IMR-90 (cell line): Measurements from ENCODE around the gene IL13RA1. TPM values are rescaled to one million over a fixed set of nuclear protein-coding genes. Genes with fewer than 3 reads are reported as not detected.
A peak's percentile ranks its signal among the peaks of the same experiment; 100 is the strongest.

Experiments used
- ATAC-seq: fragments of 200-7000 bp; cut with Tn5 transposase; 2 replicates; pipeline ENCODE4 v1.9.1; 2020; ENCODE audit warnings: low read depth, mild to moderate bottlenecking, moderate library complexity
- Bru-seq: library from RNA; stranded (reverse); fragments of 400-500 nt; gene quantifications from one replicate; lab custom pipeline; 2021; lab: Mats Ljungman, UMichigan
- BruChase-seq, 2 experiments: library from RNA; stranded (reverse); fragments of 400-500 nt; gene quantifications; one replicate each; lab custom pipeline; 2021; lab: Mats Ljungman, UMichigan
- BruUV-seq: library from RNA; stranded (reverse); fragments of 400-500 nt; replicated peaks from 2 replicates; lab custom pipeline; 2021; lab: Mats Ljungman, UMichigan
- CTCF ChIA-PET: fragments of 300-600 bp; formaldehyde crosslinking; extraction: SDS; loops from one replicate; lab custom pipeline; 2021; ENCODE audit warnings: antibody characterized with exemption; lab: Yijun Ruan, JAX
- POLR2A ChIA-PET: fragments of 300-600 bp; sonication (Branson Sonifier 250); formaldehyde crosslinking; loops from one replicate; lab custom pipeline; 2022; ENCODE audit warnings: antibody characterized with exemption; ENCODE audit not compliant: unreplicated experiment; lab: Charles Lee
- DNase-seq: peaks from one replicate; pipeline ENCODE4 v3.0.0; 2013
- H2AFZ ChIP-seq: replicated peaks from 2 replicates; pipeline ENCODE3; 2013; ENCODE audit warnings: low read length, mild to moderate bottlenecking; ENCODE audit not compliant: poor library complexity
- H2AK5ac ChIP-seq: 2 replicates; pipeline ENCODE4 v1.6.1; 2013; ENCODE audit warnings: low read depth, low read length, inconsistent platforms
- H2AK9ac ChIP-seq: replicated peaks from 2 replicates; pipeline ENCODE3; 2013; ENCODE audit warnings: mild to moderate bottlenecking, low read depth, low read length, moderate library complexity; ENCODE audit not compliant: poor library complexity
- H2BK120ac ChIP-seq: 2 replicates; pipeline ENCODE4 v1.6.1; 2013; ENCODE audit warnings: low read depth, low read length, inconsistent platforms
- H2BK15ac ChIP-seq: 3 replicates; pipeline ENCODE4 v1.6.1; 2013; ENCODE audit warnings: low read depth, low read length, inconsistent platforms
- H2BK20ac ChIP-seq: 2 replicates; pipeline ENCODE4 v1.6.1; 2013; ENCODE audit warnings: low read depth, mild to moderate bottlenecking, inconsistent platforms, low read length, moderate library complexity
- H2BK5ac ChIP-seq: 2 replicates; pipeline ENCODE4 v1.6.1; 2013; ENCODE audit warnings: mild to moderate bottlenecking, low read depth, low read length, inconsistent platforms; ENCODE audit not compliant: poor library complexity, severe bottlenecking
- H3K14ac ChIP-seq: replicated peaks from 2 replicates; pipeline ENCODE4 v1.6.1; 2013; ENCODE audit warnings: low read depth, low read length, inconsistent platforms
- H3K18ac ChIP-seq: 2 replicates; pipeline ENCODE4 v1.6.1; 2013; ENCODE audit warnings: low read depth, low read length, control low read depth
- H3K23ac ChIP-seq: 2 replicates; pipeline ENCODE4 v1.6.1; 2013; ENCODE audit warnings: low read depth, low read length, inconsistent platforms
- H3K27ac ChIP-seq: 2 replicates; pipeline ENCODE4 v1.5.1; 2013; ENCODE audit warnings: mild to moderate bottlenecking, control low read depth, low read length; ENCODE audit not compliant: insufficient read depth
- H3K27me3 ChIP-seq: 2 replicates; pipeline ENCODE4 v1.6.1; 2013; ENCODE audit warnings: low read length; ENCODE audit not compliant: control insufficient read depth, insufficient read depth
- H3K36me3 ChIP-seq: 2 replicates; pipeline ENCODE4 v1.6.1; 2013; ENCODE audit warnings: low read length, mixed read lengths; ENCODE audit not compliant: control insufficient read depth, insufficient read depth
- H3K4ac ChIP-seq: 2 replicates; pipeline ENCODE4 v1.6.1; 2013; ENCODE audit warnings: low read depth, low read length, inconsistent platforms
- H3K4me1 ChIP-seq: 2 replicates; pipeline ENCODE4 v1.6.1; 2013; ENCODE audit warnings: low read length, mixed read lengths; ENCODE audit not compliant: control insufficient read depth, insufficient read depth
- H3K4me2 ChIP-seq: 2 replicates; pipeline ENCODE4 v1.6.1; 2013; ENCODE audit warnings: low read depth, mild to moderate bottlenecking, control low read depth, low read length, moderate library complexity
- H3K4me3 ChIP-seq: 2 replicates; pipeline ENCODE4 v1.5.1; 2013; ENCODE audit warnings: low read depth, mild to moderate bottlenecking, control low read depth, low read length, moderate library complexity; ENCODE audit not compliant: insufficient read depth
- H3K56ac ChIP-seq: 2 replicates; pipeline ENCODE4 v1.6.1; 2013; ENCODE audit warnings: low read length, inconsistent platforms; ENCODE audit not compliant: insufficient read depth; ENCODE audit errors: extremely low read depth
- H3K79me1 ChIP-seq, 2 experiments: 2 replicates each; pipeline ENCODE4 v1.6.1; 2013; ENCODE audit warnings: low read length in 2 of 2, inconsistent platforms in 1 of 2, low read depth in 1 of 2
- H3K9ac ChIP-seq: 2 replicates; pipeline ENCODE4 v1.6.1; 2013; ENCODE audit warnings: low read depth, low read length, control low read depth
- H3K9me1 ChIP-seq: 2 replicates; pipeline ENCODE4 v1.6.1; 2013; ENCODE audit warnings: low read length, inconsistent platforms; ENCODE audit not compliant: insufficient read depth
- H3K9me3 ChIP-seq: 2 replicates; pipeline ENCODE4 v1.6.1; 2013; ENCODE audit warnings: low read length; ENCODE audit not compliant: control insufficient read depth, insufficient read depth
- H4K20me1 ChIP-seq: 2 replicates; pipeline ENCODE4 v1.6.1; 2013; ENCODE audit warnings: low read length, inconsistent platforms; ENCODE audit not compliant: insufficient read depth
- H4K5ac ChIP-seq: 2 replicates; pipeline ENCODE4 v1.6.1; 2013; ENCODE audit warnings: mild to moderate bottlenecking, low read depth, low read length, control low read depth
- H4K8ac ChIP-seq, 2 experiments: 2 replicates each; pipeline ENCODE4 v1.6.1; 2013; ENCODE audit warnings: low read depth in 2 of 2, low read length in 2 of 2, control low read depth in 1 of 2, inconsistent platforms in 1 of 2
- H4K91ac ChIP-seq: 2 replicates; pipeline ENCODE4 v1.6.1; 2013; ENCODE audit warnings: low read depth, low read length, inconsistent platforms; ENCODE audit not compliant: insufficient read depth
- MAZ ChIP-seq: IDR thresholded peaks from 2 replicates; pipeline ENCODE4 v1.6.1; 2012; ENCODE audit warnings: low read depth, mild to moderate bottlenecking, low read length, improper control_type of control experiment, moderate library complexity, borderline replicate concordance
- POLR2A ChIP-seq: IDR thresholded peaks from 2 replicates; pipeline ENCODE4 v1.6.1; 2012; ENCODE audit warnings: mild to moderate bottlenecking, low read depth, low read length
- WGBS, 2 experiments: methylation state at CpG; one replicate each; pipeline versions ENCODE4 v1.1.5 to v1.1.7; 2013; ENCODE audit warnings: missing lambda C conversion rate in 2 of 2; ENCODE audit not compliant: insufficient read length in 1 of 2; ENCODE audit errors: extremely low coverage in 2 of 2; 5-methylcytosine and 5-hydroxymethylcytosine counted together
- dilution Hi-C: fragments of 300-500 bp; cut with HindIII; formaldehyde crosslinking; loops from one replicate; pipeline ENCODE4 v1.14.3; 2018; ENCODE audit warnings: low sequenced_read_pairs; ENCODE audit not compliant: unreplicated experiment
- in situ Hi-C: fragments of 300-500 bp; cut with MboI; formaldehyde crosslinking; loops from 3 replicates; pipeline ENCODE4 v1.14.3; 2019; ENCODE audit warnings: low sequenced_read_pairs, inconsistent platforms, mixed read lengths
- intact Hi-C: fragments of 100-400 bp; cut with micrococcal nuclease; formaldehyde crosslinking; loops from 2 replicates; pipeline ENCODE4 v1.10.0; 2022
- long read RNA-seq: library from polyadenylated mRNA; unstranded; transcript quantifications from one replicate; pipeline ENCODE4 v2.0.0, GENCODE V29; 2021; ENCODE audit not compliant: unreplicated experiment
- polyA plus RNA-seq, 3 experiments: library from polyadenylated mRNA; depleted of rRNA; stranded (reverse); fragments of >200 nt; gene quantifications; 2 replicates each; pipeline ENCODE4 v1.2.3, GENCODE V29; 2012; ENCODE audit warnings: low replicate concordance in 1 of 3
- total RNA-seq: library from RNA; depleted of rRNA; stranded (reverse); fragments of >200 nt; gene quantifications from 2 replicates; pipeline ENCODE4 v1.2.3, GENCODE V29; 2012; rRNA removed
- TF ChIP-seq, protein P1 (sequence below): fragments of 150-350 bp; IDR thresholded peaks from 2 replicates; pipeline ENCODE4 v1.6.1; 2017; ENCODE audit warnings: mild to moderate bottlenecking, antibody characterized with exemption, low read length, low read depth

Gene IL13RA1
- total RNA-seq, result 31.7 and 35.6 TPM in 2 replicates
- polyA plus RNA-seq (2012; rRNA removed), result 17.7 and 24.2 TPM in 2 replicates
- polyA plus RNA-seq (2012; cell fraction: cytosol; rRNA removed), result 5.3 and 6.6 TPM in 2 replicates
- polyA plus RNA-seq (2012; cell fraction: nucleus; rRNA removed; ENCODE audit: low replicate concordance), result 1.2 and 11.2 TPM in 2 replicates
- percentile 74 among the genes with signal in this experiment for Bru-seq, nascent RNA
- percentile 75 among the genes with signal in this experiment for BruChase-seq, experiment 1, labeled RNA remaining after a 6-hour chase
- BruChase-seq, experiment 2, labeled RNA remaining after a 2-hour chase, result percentile 68 among the genes with signal in this experiment
- long read RNA-seq, full-length matches to known transcripts, result 57 of 92 reads
- long read RNA-seq, partial matches to known transcripts, result 10 of 92 reads
- long read RNA-seq, other reads (novel, unspliced or antisense), result 25 of 92 reads

- Histone ChIP-seq H3K4ac (peak within 1 kb of the TSS; percentile 60), H3K27me3 (no peaks in the 10 kb centered on the region), H3K9me1 (peaks cover 3% of the 10 kb centered on the region; the same call in 1 of the 2 replicates), H3K79me1 (peaks cover 0 to 6% of the 10 kb centered on the region in 2 experiments; a peak in 1 of 4 replicates), H3K4me3 (peak within 1 kb of the TSS; percentile 88), H2BK20ac (peak within 1 kb of the TSS; percentile 44; the same call in 1 of the 2 replicates), H4K91ac (peak within 1 kb of the TSS; percentile 64), H3K23ac (peak within 1 kb of the TSS; percentile 73; the same call in 1 of the 2 replicates), H3K4me1 (peaks cover 9% of the 10 kb centered on the region), H4K8ac (peak within 1 kb of the TSS in 1 of 2 experiments; percentile 71; a peak in 1 of 4 replicates), H4K5ac (peak within 1 kb of the TSS; percentile 55), H2BK5ac (peak within 1 kb of the TSS; percentile 59), H3K36me3 (no peaks in the 10 kb centered on the region), H3K18ac (peak within 1 kb of the TSS; percentile 25; the same call in 1 of the 2 replicates), H3K56ac (peak within 1 kb of the TSS; percentile 67), H2AFZ (peak within 1 kb of the TSS; percentile 85), H3K4me2 (peak within 1 kb of the TSS; percentile 85), H2BK15ac (peak within 1 kb of the TSS; percentile 44; the same call in 1 of the 3 replicates), H3K27ac (peak within 1 kb of the TSS; percentile 92), H2AK9ac (peak within 1 kb of the TSS; percentile 62), H3K14ac (peak within 1 kb of the TSS; percentile 75; the same call in 1 of the 2 replicates), H4K20me1 (no peaks in the 10 kb centered on the region), H2AK5ac (0 out of 2 replicates have a peak within 1 kb of the TSS, but pooled peaks have one; percentile 39), H2BK120ac (peak within 1 kb of the TSS; percentile 74), H3K9me3 (no peaks in the 10 kb centered on the region), H3K9ac (peak within 1 kb of the TSS; percentile 95)
- ChIA-PET CTCF (no interaction called here), POLR2A (interaction anchor here (1.1 kb wide), 1 partner anchor 18 kb away, joined by 3 read pairs; no protein-coding TSS in a partner anchor)
- BruUV-seq, result no TSS peak
- ATAC-seq, result peak; percentile 88
- peak; percentile 77; the same call in 1 of the 2 replicates for TF ChIP-seq POLR2A
- TF ChIP-seq, protein P1, sequence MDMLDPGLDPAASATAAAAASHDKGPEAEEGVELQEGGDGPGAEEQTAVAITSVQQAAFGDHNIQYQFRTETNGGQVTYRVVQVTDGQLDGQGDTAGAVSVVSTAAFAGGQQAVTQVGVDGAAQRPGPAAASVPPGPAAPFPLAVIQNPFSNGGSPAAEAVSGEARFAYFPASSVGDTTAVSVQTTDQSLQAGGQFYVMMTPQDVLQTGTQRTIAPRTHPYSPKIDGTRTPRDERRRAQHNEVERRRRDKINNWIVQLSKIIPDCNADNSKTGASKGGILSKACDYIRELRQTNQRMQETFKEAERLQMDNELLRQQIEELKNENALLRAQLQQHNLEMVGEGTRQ, result no peak
- TF ChIP-seq MAZ, result peak; percentile 49; the same call in 1 of the 2 replicates
- WGBS, 2 experiments, result 46% methylated on average over 8 of the region's 56 CpGs; no CpG with 5 or more reads in 1 of the 2 experiments
- in situ Hi-C loops (no loop called here), intact Hi-C loops (no loop called here), dilution Hi-C loops (no loop called here)
- peak; percentile 76 for DNase-seq
These were observed at the start of gene IL13RA1 for GRCh38 chrX:118726887-118727685. TSS of gene IL13RA1 (plus strand) at chrX:118727606. CDS start at chrX:118727639, 33 bp downstream.
